HG03378 (cell line): ENCODE measurements around the gene ATG5.

Source experiments
- ATAC-seq: cut with Tn5 transposase; IDR thresholded peaks from one replicate; pipeline ENCODE4 v1.9.1; 2021; ENCODE audit warnings: mild to moderate bottlenecking, moderate library complexity; ENCODE audit not compliant: unreplicated experiment

The ATG5 gene

DNA sequence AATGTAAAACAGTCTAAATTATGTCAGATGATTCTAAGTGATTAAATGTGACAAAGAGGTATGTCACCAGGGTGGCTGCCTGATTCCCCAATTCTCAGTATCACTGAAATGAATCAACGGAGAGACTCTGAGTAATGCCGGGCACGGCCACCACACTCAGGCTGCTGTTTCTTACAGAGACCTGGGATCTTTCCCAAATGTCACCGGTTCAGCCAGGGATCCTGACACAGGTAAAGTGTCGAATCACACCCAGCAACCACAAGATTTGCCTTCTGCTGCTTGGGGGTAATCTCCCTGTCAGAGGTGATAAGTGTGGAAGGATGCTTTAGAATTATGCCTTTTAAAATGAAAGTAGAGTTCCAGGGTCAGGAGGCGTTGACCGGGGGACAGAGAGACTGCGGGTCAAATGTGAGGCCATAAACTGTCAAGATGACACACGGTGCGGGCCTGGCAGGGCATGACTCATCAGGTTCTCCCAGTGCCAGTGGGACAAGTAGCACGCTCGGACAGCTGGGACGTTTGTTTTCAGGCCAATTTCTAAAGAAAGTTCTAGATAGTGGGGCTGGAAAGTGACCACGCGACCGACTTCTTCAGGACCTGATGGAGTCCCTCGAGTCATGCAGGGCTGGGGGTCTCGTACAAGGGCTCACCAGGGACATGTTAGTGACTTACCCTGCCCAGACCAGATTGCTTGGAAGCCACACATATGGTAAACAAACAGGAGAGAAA is 190.5 kb downstream of the ATG5 start:
- ATAC-seq: no peak
